IMR-90 (cell line): ENCODE results near the gene SUSD1. TPM values are rescaled to one million over a fixed set of nuclear protein-coding genes. Genes with fewer than 3 reads are reported as not detected.

ENCODE experiments used
- ATAC-seq: fragments of 200-7000 bp; cut with Tn5 transposase; 2 replicates; pipeline ENCODE4 v1.9.1; 2020; ENCODE audit warnings: low read depth, mild to moderate bottlenecking, moderate library complexity
- BruUV-seq: library from RNA; stranded (reverse); fragments of 400-500 nt; replicated peaks from 2 replicates; lab custom pipeline; 2021; lab: Mats Ljungman, UMichigan
- CTCF ChIA-PET: fragments of 300-600 bp; formaldehyde crosslinking; extraction: SDS; loops from one replicate; lab custom pipeline; 2021; ENCODE audit warnings: antibody characterized with exemption; lab: Yijun Ruan, JAX
- POLR2A ChIA-PET: fragments of 300-600 bp; sonication (Branson Sonifier 250); formaldehyde crosslinking; loops from one replicate; lab custom pipeline; 2022; ENCODE audit warnings: antibody characterized with exemption; ENCODE audit not compliant: unreplicated experiment; lab: Charles Lee
- DNase-seq: peaks from one replicate; pipeline ENCODE4 v3.0.0; 2013
- H2AFZ ChIP-seq: replicated peaks from 2 replicates; pipeline ENCODE3; 2013; ENCODE audit warnings: low read length, mild to moderate bottlenecking; ENCODE audit not compliant: poor library complexity
- H2AK5ac ChIP-seq: 2 replicates; pipeline ENCODE4 v1.6.1; 2013; ENCODE audit warnings: low read depth, low read length, inconsistent platforms
- H2AK9ac ChIP-seq: replicated peaks from 2 replicates; pipeline ENCODE3; 2013; ENCODE audit warnings: mild to moderate bottlenecking, low read depth, low read length, moderate library complexity; ENCODE audit not compliant: poor library complexity
- H2BK120ac ChIP-seq: 2 replicates; pipeline ENCODE4 v1.6.1; 2013; ENCODE audit warnings: low read depth, low read length, inconsistent platforms
- H2BK15ac ChIP-seq: 3 replicates; pipeline ENCODE4 v1.6.1; 2013; ENCODE audit warnings: low read depth, low read length, inconsistent platforms
- H2BK20ac ChIP-seq: 2 replicates; pipeline ENCODE4 v1.6.1; 2013; ENCODE audit warnings: low read depth, mild to moderate bottlenecking, inconsistent platforms, low read length, moderate library complexity
- H2BK5ac ChIP-seq: 2 replicates; pipeline ENCODE4 v1.6.1; 2013; ENCODE audit warnings: mild to moderate bottlenecking, low read depth, low read length, inconsistent platforms; ENCODE audit not compliant: poor library complexity, severe bottlenecking
- H3K14ac ChIP-seq: replicated peaks from 2 replicates; pipeline ENCODE4 v1.6.1; 2013; ENCODE audit warnings: low read depth, low read length, inconsistent platforms
- H3K18ac ChIP-seq: 2 replicates; pipeline ENCODE4 v1.6.1; 2013; ENCODE audit warnings: low read depth, low read length, control low read depth
- H3K23ac ChIP-seq: 2 replicates; pipeline ENCODE4 v1.6.1; 2013; ENCODE audit warnings: low read depth, low read length, inconsistent platforms
- H3K27ac ChIP-seq: 2 replicates; pipeline ENCODE4 v1.5.1; 2013; ENCODE audit warnings: mild to moderate bottlenecking, control low read depth, low read length; ENCODE audit not compliant: insufficient read depth
- H3K27me3 ChIP-seq: 2 replicates; pipeline ENCODE4 v1.6.1; 2013; ENCODE audit warnings: low read length; ENCODE audit not compliant: control insufficient read depth, insufficient read depth
- H3K36me3 ChIP-seq: 2 replicates; pipeline ENCODE4 v1.6.1; 2013; ENCODE audit warnings: low read length, mixed read lengths; ENCODE audit not compliant: control insufficient read depth, insufficient read depth
- H3K4ac ChIP-seq: 2 replicates; pipeline ENCODE4 v1.6.1; 2013; ENCODE audit warnings: low read depth, low read length, inconsistent platforms
- H3K4me1 ChIP-seq: 2 replicates; pipeline ENCODE4 v1.6.1; 2013; ENCODE audit warnings: low read length, mixed read lengths; ENCODE audit not compliant: control insufficient read depth, insufficient read depth
- H3K4me2 ChIP-seq: 2 replicates; pipeline ENCODE4 v1.6.1; 2013; ENCODE audit warnings: low read depth, mild to moderate bottlenecking, control low read depth, low read length, moderate library complexity
- H3K4me3 ChIP-seq: 2 replicates; pipeline ENCODE4 v1.5.1; 2013; ENCODE audit warnings: low read depth, mild to moderate bottlenecking, control low read depth, low read length, moderate library complexity; ENCODE audit not compliant: insufficient read depth
- H3K56ac ChIP-seq: 2 replicates; pipeline ENCODE4 v1.6.1; 2013; ENCODE audit warnings: low read length, inconsistent platforms; ENCODE audit not compliant: insufficient read depth; ENCODE audit errors: extremely low read depth
- H3K79me1 ChIP-seq, 2 experiments: 2 replicates each; pipeline ENCODE4 v1.6.1; 2013; ENCODE audit warnings: low read length in 2 of 2, inconsistent platforms in 1 of 2, low read depth in 1 of 2
- H3K9ac ChIP-seq: 2 replicates; pipeline ENCODE4 v1.6.1; 2013; ENCODE audit warnings: low read depth, low read length, control low read depth
- H3K9me1 ChIP-seq: 2 replicates; pipeline ENCODE4 v1.6.1; 2013; ENCODE audit warnings: low read length, inconsistent platforms; ENCODE audit not compliant: insufficient read depth
- H3K9me3 ChIP-seq: 2 replicates; pipeline ENCODE4 v1.6.1; 2013; ENCODE audit warnings: low read length; ENCODE audit not compliant: control insufficient read depth, insufficient read depth
- H4K20me1 ChIP-seq: 2 replicates; pipeline ENCODE4 v1.6.1; 2013; ENCODE audit warnings: low read length, inconsistent platforms; ENCODE audit not compliant: insufficient read depth
- H4K5ac ChIP-seq: 2 replicates; pipeline ENCODE4 v1.6.1; 2013; ENCODE audit warnings: mild to moderate bottlenecking, low read depth, low read length, control low read depth
- H4K8ac ChIP-seq, 2 experiments: 2 replicates each; pipeline ENCODE4 v1.6.1; 2013; ENCODE audit warnings: low read depth in 2 of 2, low read length in 2 of 2, control low read depth in 1 of 2, inconsistent platforms in 1 of 2
- H4K91ac ChIP-seq: 2 replicates; pipeline ENCODE4 v1.6.1; 2013; ENCODE audit warnings: low read depth, low read length, inconsistent platforms; ENCODE audit not compliant: insufficient read depth
- MAFK ChIP-seq: IDR thresholded peaks from 2 replicates; pipeline ENCODE4 v1.6.1; 2012; ENCODE audit warnings: low read depth, low read length, improper control_type of control experiment
- WGBS, 2 experiments: methylation state at CpG; one replicate each; pipeline versions ENCODE4 v1.1.5 to v1.1.7; 2013; ENCODE audit warnings: missing lambda C conversion rate in 2 of 2; ENCODE audit not compliant: insufficient read length in 1 of 2; ENCODE audit errors: extremely low coverage in 2 of 2; 5-methylcytosine and 5-hydroxymethylcytosine counted together
- dilution Hi-C: fragments of 300-500 bp; cut with HindIII; formaldehyde crosslinking; loops from one replicate; pipeline ENCODE4 v1.14.3; 2018; ENCODE audit warnings: low sequenced_read_pairs; ENCODE audit not compliant: unreplicated experiment
- in situ Hi-C: fragments of 300-500 bp; cut with MboI; formaldehyde crosslinking; loops from 3 replicates; pipeline ENCODE4 v1.14.3; 2019; ENCODE audit warnings: low sequenced_read_pairs, inconsistent platforms, mixed read lengths
- intact Hi-C: fragments of 100-400 bp; cut with micrococcal nuclease; formaldehyde crosslinking; loops from 2 replicates; pipeline ENCODE4 v1.10.0; 2022
- polyA plus RNA-seq, 3 experiments: library from polyadenylated mRNA; depleted of rRNA; stranded (reverse); fragments of >200 nt; gene quantifications; 2 replicates each; pipeline ENCODE4 v1.2.3, GENCODE V29; 2012; ENCODE audit warnings: low replicate concordance in 1 of 3
- total RNA-seq: library from RNA; depleted of rRNA; stranded (reverse); fragments of >200 nt; gene quantifications from 2 replicates; pipeline ENCODE4 v1.2.3, GENCODE V29; 2012

Gene SUSD1
- total and polyA plus RNA-seq, 2 of the 4 experiments (the other 2 are of a cell fraction) = 4.0 to 4.7 TPM

DNA sequence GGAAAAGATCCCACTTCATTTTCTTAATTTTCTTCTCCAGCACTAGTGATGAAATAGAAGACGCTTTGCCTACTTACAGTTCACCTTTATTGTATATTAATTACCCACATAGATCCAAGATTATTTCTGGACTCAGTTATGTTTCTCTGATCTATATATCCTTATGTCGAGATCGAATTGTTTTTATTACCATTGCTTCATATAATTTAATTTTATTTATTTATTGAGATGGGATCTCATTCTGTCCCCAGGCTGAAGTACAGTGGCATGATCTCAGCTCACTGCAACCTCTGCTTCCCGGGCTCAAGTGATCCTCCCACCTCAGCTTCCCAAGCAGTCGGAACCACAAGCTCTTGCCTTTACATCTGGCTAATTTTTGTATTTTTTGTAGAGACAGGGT, 157.2 kb downstream of the SUSD1 start:
- no peak overlapping the region for H3K4me3 ChIP-seq
- no peak overlapping the region for H2BK120ac ChIP-seq
- no peak overlapping the region for H2AK9ac ChIP-seq
- H3K14ac ChIP-seq = no peak overlapping the region
- no TSS peak for BruUV-seq
- no peak overlapping the region for H3K27ac ChIP-seq
- no peak overlapping the region for H3K9ac ChIP-seq
- H3K56ac ChIP-seq = no peak overlapping the region
- no peak overlapping the region for H3K18ac ChIP-seq
- H3K9me1 ChIP-seq = no peaks in the 10 kb centered on the region; the same call in 1 of the 2 replicates
- POLR2A ChIA-PET = no interaction called here
- DNase-seq = no peak
- dilution Hi-C loops (no loop called here), intact Hi-C loops (no loop called here), in situ Hi-C loops (no loop called here)
- H3K9me3 ChIP-seq = no peaks in the 10 kb centered on the region
- no peak overlapping the region for H4K5ac ChIP-seq
- no peaks in the 10 kb centered on the region for H3K27me3 ChIP-seq
- no peaks in the 10 kb centered on the region for H3K36me3 ChIP-seq
- H2AK5ac ChIP-seq = no peak overlapping the region
- H3K23ac ChIP-seq = no peak overlapping the region
- H4K8ac ChIP-seq = no peak overlapping the region
- H4K20me1 ChIP-seq = no peaks in the 10 kb centered on the region
- no peak overlapping the region for H2BK15ac ChIP-seq
- no peak overlapping the region for H3K4me2 ChIP-seq
- H3K79me1 ChIP-seq = peaks cover 0 to 2% of the 10 kb centered on the region in 2 experiments; a peak in 1 of 4 replicates
- WGBS, 2 experiments = no CpG with 5 or more reads among the region's 5 CpGs
- no peak overlapping the region for H2AFZ ChIP-seq
- no peak overlapping the region for H2BK5ac ChIP-seq
- CTCF ChIA-PET = no interaction called here
- H3K4ac ChIP-seq = no peak overlapping the region
- no peak overlapping the region for H4K91ac ChIP-seq
- ATAC-seq = no peak
- peaks cover 12% of the 10 kb centered on the region for H3K4me1 ChIP-seq
- no peak overlapping the region for H2BK20ac ChIP-seq
- no peak for TF ChIP-seq MAFK
